H1 (cell line): ENCODE measurements around the gene COBLL1. TPM values are rescaled to one million over a fixed set of nuclear protein-coding genes. Genes with fewer than 3 reads are reported as not detected.

Experiments
- CBX5 ChIP-seq: fragments of 300-800, 300-1000 bp; sonication (generic); IDR thresholded peaks from 2 replicates; pipeline ENCODE4 v1.7.1; 2016; ENCODE audit warnings: antibody characterized with exemption, low read length, low read depth
- TAF7 ChIP-seq: optimal IDR thresholded peaks from 2 replicates; pipeline ENCODE3; 2011; ENCODE audit warnings: low read depth, mild to moderate bottlenecking, inconsistent platforms, low read length, moderate library complexity, borderline replicate concordance
- polyA plus RNA-seq, 7 experiments: library from polyadenylated mRNA; depleted of rRNA in 3 of 7; stranded (reverse) in 5 of 7; unstranded in 2 of 7; fragments of >200 nt in 5 of 7; fragments of 200-250 nt in 2 of 7; gene quantifications; 1 replicate in 5 of 7; 2 replicates in 1 of 7; 4 replicates in 1 of 7; pipeline versions ENCODE4 v1.2.1 to v1.2.3, GENCODE V29; 2011 to 2013; ENCODE audit warnings: missing spikeins in 2 of 7, mixed read lengths in 2 of 7
- total RNA-seq: library from RNA; stranded (reverse); fragmentation: NEBNext Ultra II Directional; extraction: Animal tissue kit (Norgen Biotek cat#: 25700); gene quantifications from 2 replicates; pipeline ENCODE4 v1.2.1, GENCODE V29; 2021

The COBLL1 gene
- total and polyA plus RNA-seq, 2 of the 8 experiments (the other 6 are each of a cell fraction or from before 2014, with no cell fraction given), result 2.2 to 6.2 TPM

GRCh38 chr2:164747140-164747539, 94.5 kb downstream of the COBLL1 start (continued):
- no peak for TF ChIP-seq TAF7
- no peak for TF ChIP-seq CBX5
- TF ChIP-seq, all 59 proteins: peak for 0
